ENCODE results near the gene IL16.
"Not testable (repeated sequence)": the region's sequence is repeated elsewhere in the genome, so short reads cannot be mapped to it uniquely, and the experiment has no call there.

The IL16 gene

DNA sequence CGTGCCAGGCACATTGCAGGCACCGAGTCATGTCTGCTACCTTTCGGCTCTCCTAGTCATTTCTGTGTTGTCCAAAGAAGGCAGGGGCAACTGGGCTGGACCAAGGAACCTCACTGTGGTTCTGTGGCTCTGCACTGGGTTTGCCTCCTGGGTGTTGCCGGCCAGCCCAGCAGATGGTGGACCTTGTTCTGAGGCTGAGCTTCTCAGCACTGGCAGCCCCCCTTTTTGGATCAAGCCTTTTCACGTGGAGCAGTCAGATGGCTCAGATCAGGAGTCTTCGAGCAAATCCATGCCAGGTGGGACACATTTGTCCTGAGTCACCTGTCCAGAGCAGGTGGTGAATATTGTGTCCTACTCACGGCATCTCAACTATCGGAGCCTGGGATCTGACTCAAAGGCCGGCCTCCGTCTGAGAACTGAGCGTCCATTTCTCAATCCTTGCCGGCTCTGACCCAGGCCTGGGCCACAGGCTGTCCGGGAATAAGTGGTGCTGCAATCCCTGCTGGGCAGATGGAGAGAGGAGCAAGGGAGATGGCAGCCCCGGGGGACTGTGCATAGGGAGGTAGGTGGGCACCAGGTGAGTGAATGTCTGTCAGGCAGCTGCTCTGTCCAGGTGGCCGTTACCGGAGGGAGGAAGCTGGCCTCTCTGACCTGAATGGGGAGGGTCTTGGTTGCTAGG is at the start of gene IL16:
Gene IL16 (plus strand): TSS at position 304 of the 679 bp plus-strand sequence. CDS start 28,521 bp downstream, outside the sequence.
- H3K4me3 ChIP-seq (ENCODE audit: low read length in 2 of 2) = no peak within 1 kb of the TSS
- no peak within 1 kb of the TSS for H3K27ac ChIP-seq (ENCODE audit: low read length)
- no peaks in the 10 kb centered on the region for H3K36me3 ChIP-seq (ENCODE audit: control insufficient read depth in 2 of 2, insufficient read depth in 2 of 2, low read length in 2 of 2)

DNA sequence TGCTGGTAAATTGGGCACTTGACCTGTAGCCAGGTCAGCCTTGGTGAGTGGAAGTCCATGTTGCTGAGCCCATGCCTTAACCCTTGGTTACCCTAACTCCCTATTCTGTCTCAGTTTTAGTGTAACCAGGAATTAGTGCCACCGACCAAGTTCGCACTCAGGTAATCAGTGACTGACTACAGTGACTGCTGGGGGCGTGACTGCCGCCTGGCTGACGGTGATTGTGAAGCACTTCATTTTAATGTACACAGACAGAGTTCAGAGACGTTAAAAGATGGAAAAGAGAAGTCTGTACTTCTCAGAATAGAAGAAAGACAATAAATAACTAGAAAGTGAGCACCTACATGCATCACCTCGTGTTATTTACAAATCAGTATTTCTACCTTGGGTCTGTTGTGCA is 45.3 kb upstream of the IL16 start:
- Histone ChIP-seq H3K4me1 (ENCODE audit: control insufficient read depth, insufficient read depth, low read length) (no peaks in the 10 kb centered on the region), H3K27ac (ENCODE audit: low read length) (no peak overlapping the region), H3K36me3 (ENCODE audit: control insufficient read depth in 2 of 2, insufficient read depth in 2 of 2, low read length in 2 of 2) (no peaks in the 10 kb centered on the region), H3K4me3 (ENCODE audit: low read length in 2 of 2) (no peak overlapping the region), H3K27me3 (ENCODE audit: control insufficient read depth in 1 of 2, insufficient read depth in 2 of 2, low read length in 2 of 2) (no peaks in the 10 kb centered on the region), H3K9ac (ENCODE audit: low read length in 2 of 2) (no peak overlapping the region), H3K9me3 (ENCODE audit: control insufficient read depth in 2 of 2, low read length in 2 of 2) (no peaks in the 10 kb centered on the region)

More for the DNA sequence above, at the start of gene IL16:
- no peak within 1 kb of the TSS for H3K9ac ChIP-seq (ENCODE audit: low read length in 2 of 2)
- H3K9me3 ChIP-seq (ENCODE audit: control insufficient read depth in 2 of 2, low read length in 2 of 2) = no peaks in the 10 kb centered on the region
- peaks cover 2% of the 10 kb centered on the region for H3K4me1 ChIP-seq (ENCODE audit: control insufficient read depth, insufficient read depth, low read length)
- no peaks in the 10 kb centered on the region for H3K27me3 ChIP-seq (ENCODE audit: control insufficient read depth in 1 of 2, insufficient read depth in 2 of 2, low read length in 2 of 2)

DNA sequence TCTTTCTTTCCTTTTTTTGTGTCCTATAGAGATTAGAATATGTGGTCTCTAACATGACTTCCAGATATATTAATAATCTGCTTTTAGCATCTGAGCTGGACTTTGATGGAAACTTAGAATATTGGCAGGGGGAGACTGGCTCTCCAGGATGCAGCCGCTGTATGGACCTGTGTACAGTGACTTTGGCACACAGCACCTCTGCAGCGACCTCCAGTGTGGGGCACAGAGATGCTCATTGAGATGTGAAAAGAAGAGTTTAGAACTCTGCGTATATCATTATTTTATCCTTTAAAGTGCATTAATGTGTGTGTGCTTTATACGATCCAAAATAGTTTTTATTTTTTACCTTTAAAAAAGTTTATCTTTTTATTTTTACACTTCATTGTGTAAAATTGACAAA is 44.3 kb upstream of the IL16 start:
- no peak overlapping the region for H3K4me3 ChIP-seq (ENCODE audit: low read length in 2 of 2)
- no peaks in the 10 kb centered on the region for H3K36me3 ChIP-seq (ENCODE audit: control insufficient read depth in 2 of 2, insufficient read depth in 2 of 2, low read length in 2 of 2)
- H3K9ac ChIP-seq (ENCODE audit: low read length in 2 of 2) = no peak overlapping the region
- H3K4me1 ChIP-seq (ENCODE audit: control insufficient read depth, insufficient read depth, low read length) = peaks cover 2% of the 10 kb centered on the region
- no peak overlapping the region for H3K27ac ChIP-seq (ENCODE audit: low read length)
- no peaks in the 10 kb centered on the region for H3K9me3 ChIP-seq (ENCODE audit: control insufficient read depth in 2 of 2, low read length in 2 of 2)
- no peaks in the 10 kb centered on the region for H3K27me3 ChIP-seq (ENCODE audit: control insufficient read depth in 1 of 2, insufficient read depth in 2 of 2, low read length in 2 of 2)

DNA sequence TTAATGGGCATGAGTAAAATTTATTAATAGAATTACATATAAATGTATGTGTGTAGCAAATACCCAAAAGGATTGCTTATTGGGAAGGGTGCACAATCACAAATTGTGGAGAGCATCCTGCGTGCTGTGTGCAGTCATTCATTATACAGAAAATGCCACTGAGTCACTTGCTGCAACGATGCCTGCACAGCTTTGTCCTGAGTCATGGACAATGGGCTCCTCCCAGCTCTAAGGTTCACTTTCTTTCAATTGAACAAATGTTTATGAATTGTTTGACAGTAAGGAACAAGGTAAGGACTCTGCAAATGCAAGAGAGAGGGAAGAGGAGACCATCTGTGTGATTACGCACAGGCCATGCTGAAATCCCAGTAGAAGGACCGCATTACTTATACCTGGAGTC is 43.9 kb upstream of the IL16 start:
- H3K9me3 ChIP-seq (ENCODE audit: control insufficient read depth in 2 of 2, low read length in 2 of 2) = no peaks in the 10 kb centered on the region
- H3K36me3 ChIP-seq (ENCODE audit: control insufficient read depth in 2 of 2, insufficient read depth in 2 of 2, low read length in 2 of 2) = no peaks in the 10 kb centered on the region
- no peaks in the 10 kb centered on the region for H3K27me3 ChIP-seq (ENCODE audit: control insufficient read depth in 1 of 2, insufficient read depth in 2 of 2, low read length in 2 of 2)
- no peak overlapping the region for H3K27ac ChIP-seq (ENCODE audit: low read length)
- peaks cover 3% of the 10 kb centered on the region for H3K4me1 ChIP-seq (ENCODE audit: control insufficient read depth, insufficient read depth, low read length)
- H3K4me3 ChIP-seq (ENCODE audit: low read length in 2 of 2) = no peak overlapping the region
- no peak overlapping the region for H3K9ac ChIP-seq (ENCODE audit: low read length in 2 of 2)

GRCh38 chr15:81155375-81156218 is 41.1 kb upstream of the IL16 start:
- Histone ChIP-seq H3K4me3 (ENCODE audit: low read length in 2 of 2) (no peak overlapping the region), H3K36me3 (ENCODE audit: control insufficient read depth in 2 of 2, insufficient read depth in 2 of 2, low read length in 2 of 2) (no peaks in the 10 kb centered on the region), H3K9ac (ENCODE audit: low read length in 2 of 2) (no peak overlapping the region), H3K4me1 (ENCODE audit: control insufficient read depth, insufficient read depth, low read length) (peaks cover 8% of the 10 kb centered on the region), H3K27me3 (ENCODE audit: control insufficient read depth in 1 of 2, insufficient read depth in 2 of 2, low read length in 2 of 2) (no peaks in the 10 kb centered on the region), H3K9me3 (ENCODE audit: control insufficient read depth in 2 of 2, low read length in 2 of 2) (no peaks in the 10 kb centered on the region), H3K27ac (ENCODE audit: low read length) (no peak overlapping the region)

GRCh38 chr15:81156324-81156723 is 40.4 kb upstream of the IL16 start:
- H3K27me3 ChIP-seq (ENCODE audit: control insufficient read depth in 1 of 2, insufficient read depth in 2 of 2, low read length in 2 of 2) = no peaks in the 10 kb centered on the region
- peaks cover 15% of the 10 kb centered on the region for H3K4me1 ChIP-seq (ENCODE audit: control insufficient read depth, insufficient read depth, low read length)
- no peak overlapping the region for H3K9ac ChIP-seq (ENCODE audit: low read length in 2 of 2)
- no peaks in the 10 kb centered on the region for H3K9me3 ChIP-seq (ENCODE audit: control insufficient read depth in 2 of 2, low read length in 2 of 2)
- H3K27ac ChIP-seq (ENCODE audit: low read length) = no peak overlapping the region
- H3K36me3 ChIP-seq (ENCODE audit: control insufficient read depth in 2 of 2, insufficient read depth in 2 of 2, low read length in 2 of 2) = no peaks in the 10 kb centered on the region
- H3K4me3 ChIP-seq (ENCODE audit: low read length in 2 of 2) = no peak overlapping the region

GRCh38 chr15:81157195-81157938 is 39.3 kb upstream of the IL16 start:
- peaks cover 16% of the 10 kb centered on the region for H3K4me1 ChIP-seq (ENCODE audit: control insufficient read depth, insufficient read depth, low read length)
- no peak overlapping the region for H3K27ac ChIP-seq (ENCODE audit: low read length)
- H3K9ac ChIP-seq (ENCODE audit: low read length in 2 of 2) = no peak overlapping the region

DNA sequence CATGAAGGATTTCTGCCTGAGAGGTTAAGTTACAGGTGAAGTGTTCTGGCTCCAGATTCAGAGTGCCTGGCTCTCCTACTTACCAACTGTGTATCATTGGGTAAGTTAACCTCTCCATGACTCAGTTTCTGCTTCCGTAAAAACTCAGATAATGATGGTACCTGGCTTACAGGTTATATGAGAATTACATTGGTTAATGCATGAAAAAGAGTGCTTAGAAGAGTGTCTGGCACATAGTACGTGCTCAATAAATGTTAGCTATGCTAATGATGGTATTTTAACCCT is 38.8 kb upstream of the IL16 start:
- H3K27ac ChIP-seq (ENCODE audit: low read length) = no peak overlapping the region
- no peaks in the 10 kb centered on the region for H3K27me3 ChIP-seq (ENCODE audit: control insufficient read depth in 1 of 2, insufficient read depth in 2 of 2, low read length in 2 of 2)
- H3K36me3 ChIP-seq (ENCODE audit: control insufficient read depth in 2 of 2, insufficient read depth in 2 of 2, low read length in 2 of 2) = no peaks in the 10 kb centered on the region
- no peaks in the 10 kb centered on the region for H3K9me3 ChIP-seq (ENCODE audit: control insufficient read depth in 2 of 2, low read length in 2 of 2)
- H3K9ac ChIP-seq (ENCODE audit: low read length in 2 of 2) = no peak overlapping the region
- H3K4me1 ChIP-seq (ENCODE audit: control insufficient read depth, insufficient read depth, low read length) = peaks cover 16% of the 10 kb centered on the region
- H3K4me3 ChIP-seq (ENCODE audit: low read length in 2 of 2) = no peak overlapping the region

More at GRCh38 chr15:81157195-81157938, 39.3 kb upstream of the IL16 start:
- Histone ChIP-seq H3K4me3 (ENCODE audit: low read length in 2 of 2) (peak overlapping the region in 1 of 2 donors; percentile 22), H3K9me3 (ENCODE audit: control insufficient read depth in 2 of 2, low read length in 2 of 2) (no peaks in the 10 kb centered on the region), H3K36me3 (ENCODE audit: control insufficient read depth in 2 of 2, insufficient read depth in 2 of 2, low read length in 2 of 2) (no peaks in the 10 kb centered on the region), H3K27me3 (ENCODE audit: control insufficient read depth in 1 of 2, insufficient read depth in 2 of 2, low read length in 2 of 2) (no peaks in the 10 kb centered on the region)

DNA sequence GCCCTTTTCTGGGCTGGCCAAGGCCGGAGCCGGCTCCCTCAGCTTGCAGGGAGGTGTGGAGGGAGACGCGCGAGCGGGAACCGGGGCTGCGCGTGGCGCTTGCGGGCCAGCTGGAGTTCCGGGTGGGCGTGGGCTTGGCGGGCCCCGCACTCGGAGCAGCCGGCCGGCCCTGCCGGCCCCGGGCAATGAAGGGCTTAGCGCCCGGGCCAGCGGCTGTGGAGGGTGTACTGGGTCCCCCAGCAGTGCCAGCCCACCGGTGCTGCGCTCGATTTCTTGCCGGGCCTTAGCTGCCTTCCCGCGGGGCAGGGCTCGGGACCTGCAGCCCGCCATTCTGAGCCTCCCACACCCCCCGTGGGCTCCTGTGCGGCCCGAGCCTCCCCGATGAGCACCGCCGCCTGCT is 38.1 kb upstream of the IL16 start:
- H3K36me3 ChIP-seq (ENCODE audit: control insufficient read depth in 2 of 2, insufficient read depth in 2 of 2, low read length in 2 of 2); H3K9ac ChIP-seq (ENCODE audit: low read length in 2 of 2); H3K4me3 ChIP-seq (ENCODE audit: low read length in 2 of 2); H3K9me3 ChIP-seq (ENCODE audit: control insufficient read depth in 2 of 2, low read length in 2 of 2); H3K27me3 ChIP-seq (ENCODE audit: control insufficient read depth in 1 of 2, insufficient read depth in 2 of 2, low read length in 2 of 2); H3K27ac ChIP-seq (ENCODE audit: low read length): not testable (repeated sequence)
- H3K4me1 ChIP-seq (ENCODE audit: control insufficient read depth, insufficient read depth, low read length) = peaks cover 16% of the 10 kb centered on the region

DNA sequence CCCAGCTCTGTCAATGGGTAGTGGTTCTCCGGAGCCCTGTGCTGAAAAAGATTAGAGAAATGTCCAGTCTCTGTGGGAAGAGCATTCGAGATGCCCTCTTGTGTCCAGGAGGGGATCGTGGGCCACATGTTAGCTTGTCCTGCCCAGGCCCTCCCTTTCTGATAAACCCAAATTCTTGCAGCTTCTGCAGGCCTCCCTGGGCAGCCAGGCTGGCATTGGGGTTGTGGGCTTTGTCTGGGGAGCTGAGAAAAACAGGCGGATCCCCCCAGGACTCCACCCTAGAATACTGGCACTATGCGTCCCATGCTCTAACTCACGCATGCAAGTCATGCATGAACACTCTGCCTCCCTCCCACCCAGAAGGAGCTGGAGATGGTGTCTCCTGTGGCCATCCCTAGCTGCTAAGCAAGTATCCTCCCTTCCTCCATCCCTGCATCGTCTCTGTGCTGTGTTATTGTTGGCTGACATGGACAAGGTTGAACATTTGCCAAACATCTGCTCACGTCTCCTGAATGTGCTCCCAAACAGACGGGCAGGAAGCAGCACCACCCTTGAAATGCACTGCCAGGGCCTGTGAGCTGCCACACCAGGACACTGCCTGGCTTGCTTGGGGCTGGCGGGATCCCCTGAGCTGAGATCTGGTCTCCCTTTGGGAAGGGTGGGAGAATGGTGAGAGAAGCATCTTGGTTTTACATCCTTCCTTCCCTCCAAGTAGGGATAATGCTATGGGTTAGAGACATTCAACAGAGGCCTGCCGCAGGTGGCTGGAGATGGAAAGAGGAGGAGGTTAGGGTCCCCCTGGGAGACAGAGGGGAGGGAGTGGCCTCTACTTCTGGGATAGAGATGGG is 36.1 kb upstream of the IL16 start:
- peak overlapping the region; percentile 13 to 20 for H3K9ac ChIP-seq (ENCODE audit: low read length in 2 of 2)

More for the DNA sequence above, 36.1 kb upstream of the IL16 start:
- Histone ChIP-seq H3K4me3 (ENCODE audit: low read length in 2 of 2) (no peak overlapping the region), H3K27ac (ENCODE audit: low read length) (no peak overlapping the region), H3K27me3 (ENCODE audit: control insufficient read depth in 1 of 2, insufficient read depth in 2 of 2, low read length in 2 of 2) (no peaks in the 10 kb centered on the region), H3K9me3 (ENCODE audit: control insufficient read depth in 2 of 2, low read length in 2 of 2) (no peaks in the 10 kb centered on the region), H3K4me1 (ENCODE audit: control insufficient read depth, insufficient read depth, low read length) (peaks cover 16% of the 10 kb centered on the region), H3K36me3 (ENCODE audit: control insufficient read depth in 2 of 2, insufficient read depth in 2 of 2, low read length in 2 of 2) (no peaks in the 10 kb centered on the region)

Measured in stomach smooth muscle (tissue), 2 donors.